Measurements from ENCODE around the gene NOM1.
"Not testable (repeated sequence)": the region's sequence is repeated elsewhere in the genome, so short reads cannot be mapped to it uniquely, and the experiment has no call there.

Gene NOM1, protein sequence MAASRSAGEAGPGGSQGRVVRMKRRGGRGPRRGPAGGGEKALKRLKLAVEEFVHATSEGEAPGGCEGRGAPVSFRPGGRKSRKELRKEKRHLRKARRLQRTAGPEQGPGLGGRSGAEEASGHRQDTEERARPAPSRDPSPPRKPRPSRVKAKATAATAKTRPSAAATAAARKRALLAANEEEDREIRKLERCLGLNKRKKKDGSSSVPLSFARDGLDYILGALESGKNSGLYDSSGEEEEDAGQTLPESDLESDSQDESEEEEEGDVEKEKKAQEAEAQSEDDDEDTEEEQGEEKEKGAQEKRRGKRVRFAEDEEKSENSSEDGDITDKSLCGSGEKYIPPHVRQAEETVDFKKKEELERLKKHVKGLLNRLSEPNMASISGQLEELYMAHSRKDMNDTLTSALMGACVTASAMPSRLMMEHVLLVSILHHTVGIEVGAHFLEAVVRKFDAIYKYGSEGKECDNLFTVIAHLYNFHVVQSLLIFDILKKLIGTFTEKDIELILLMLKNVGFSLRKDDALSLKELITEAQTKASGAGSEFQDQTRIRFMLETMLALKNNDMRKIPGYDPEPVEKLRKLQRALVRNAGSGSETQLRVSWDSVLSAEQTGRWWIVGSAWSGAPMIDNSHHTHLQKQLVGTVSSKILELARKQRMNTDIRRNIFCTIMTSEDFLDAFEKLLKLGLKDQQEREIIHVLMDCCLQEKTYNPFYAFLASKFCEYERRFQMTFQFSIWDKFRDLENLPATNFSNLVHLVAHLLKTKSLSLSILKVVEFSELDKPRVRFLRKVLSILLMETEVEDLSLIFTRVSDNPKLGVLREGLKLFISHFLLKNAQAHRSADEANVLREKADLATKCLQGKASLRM

DNA sequence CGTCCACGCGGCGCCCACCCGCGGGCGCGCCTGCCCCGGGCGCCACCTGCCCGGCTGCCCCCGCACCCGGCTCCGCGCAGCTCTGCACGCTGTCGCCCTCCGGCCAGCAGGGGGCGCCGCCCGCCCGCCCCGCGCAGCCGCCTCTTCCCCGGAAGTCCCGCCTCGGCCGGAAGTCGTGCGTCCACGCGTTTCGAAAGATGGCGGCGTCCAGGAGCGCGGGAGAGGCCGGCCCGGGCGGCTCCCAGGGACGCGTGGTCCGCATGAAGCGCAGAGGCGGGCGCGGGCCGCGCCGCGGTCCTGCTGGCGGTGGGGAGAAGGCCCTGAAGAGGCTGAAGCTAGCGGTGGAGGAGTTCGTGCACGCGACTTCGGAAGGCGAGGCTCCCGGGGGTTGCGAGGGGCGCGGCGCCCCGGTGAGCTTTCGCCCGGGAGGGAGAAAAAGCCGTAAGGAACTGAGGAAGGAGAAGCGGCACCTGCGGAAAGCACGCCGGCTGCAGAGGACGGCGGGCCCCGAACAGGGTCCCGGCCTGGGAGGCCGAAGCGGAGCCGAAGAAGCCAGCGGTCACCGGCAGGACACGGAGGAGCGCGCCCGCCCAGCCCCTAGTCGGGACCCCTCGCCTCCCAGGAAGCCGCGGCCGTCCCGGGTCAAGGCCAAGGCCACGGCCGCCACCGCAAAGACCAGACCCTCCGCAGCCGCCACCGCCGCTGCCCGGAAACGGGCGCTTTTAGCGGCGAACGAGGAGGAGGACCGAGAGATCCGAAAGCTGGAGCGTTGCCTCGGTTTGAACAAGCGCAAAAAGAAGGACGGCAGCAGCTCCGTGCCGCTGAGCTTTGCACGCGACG, at the start of gene NOM1:
TSS of gene NOM1 (plus strand) at position 172 of the 840 bp plus-strand sequence. CDS start at position 198, 26 bp downstream.
- DNase-seq, result peak; percentile 91

DNA sequence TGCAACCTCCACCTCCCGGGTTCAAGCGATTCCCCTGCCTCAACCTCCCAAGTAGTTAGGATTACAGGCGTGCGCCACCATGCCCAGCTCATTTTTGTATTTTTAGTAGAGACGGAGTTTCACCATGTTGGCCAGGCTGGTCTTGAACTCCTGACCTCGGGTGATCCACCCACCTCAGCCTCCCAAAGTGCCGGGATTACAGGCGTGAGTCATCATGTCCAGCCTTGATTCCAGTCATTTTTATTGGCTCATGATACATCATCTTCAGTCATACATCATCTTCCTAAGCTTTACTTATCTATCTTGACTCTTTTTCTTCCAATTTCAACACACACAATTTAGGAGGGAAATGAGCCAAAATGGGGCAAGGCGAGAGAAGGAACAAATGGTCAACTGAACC, 49.4 kb upstream of the NOM1 start:
- not testable (repeated sequence) for DNase-seq

DNA sequence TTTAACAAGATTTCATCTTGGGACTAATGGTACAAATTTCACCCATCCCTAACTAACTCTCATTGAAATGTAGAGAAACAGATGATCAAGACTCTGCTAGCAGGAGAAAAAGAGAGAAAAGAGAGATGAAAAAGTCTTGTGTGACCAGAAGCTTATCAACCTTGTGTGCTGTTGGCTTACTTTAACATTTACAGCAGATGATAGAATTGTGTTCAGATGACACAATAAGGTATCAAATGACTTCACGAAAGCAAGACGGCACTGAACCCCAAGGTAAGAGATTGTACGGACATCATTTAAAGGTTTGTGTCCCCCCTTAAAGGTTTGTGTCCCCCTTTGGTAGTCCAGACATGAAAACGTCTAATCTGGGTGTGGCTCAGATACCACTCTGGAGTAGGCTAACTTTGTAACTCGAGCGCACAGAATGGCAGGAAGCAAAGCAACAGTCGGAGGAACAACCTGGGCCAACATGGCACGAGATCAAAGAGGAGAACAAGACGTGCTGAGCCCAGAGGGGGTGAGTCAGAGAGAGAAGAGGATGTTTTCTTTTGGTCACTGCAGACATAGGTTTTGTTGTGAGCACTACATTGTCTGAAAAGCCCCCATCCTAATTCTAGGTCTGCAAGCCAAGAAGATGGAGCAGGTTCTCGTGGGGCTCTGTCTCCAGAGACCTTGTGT, 46.1 kb upstream of the NOM1 start:
- peak; percentile 25 for DNase-seq

DNA sequence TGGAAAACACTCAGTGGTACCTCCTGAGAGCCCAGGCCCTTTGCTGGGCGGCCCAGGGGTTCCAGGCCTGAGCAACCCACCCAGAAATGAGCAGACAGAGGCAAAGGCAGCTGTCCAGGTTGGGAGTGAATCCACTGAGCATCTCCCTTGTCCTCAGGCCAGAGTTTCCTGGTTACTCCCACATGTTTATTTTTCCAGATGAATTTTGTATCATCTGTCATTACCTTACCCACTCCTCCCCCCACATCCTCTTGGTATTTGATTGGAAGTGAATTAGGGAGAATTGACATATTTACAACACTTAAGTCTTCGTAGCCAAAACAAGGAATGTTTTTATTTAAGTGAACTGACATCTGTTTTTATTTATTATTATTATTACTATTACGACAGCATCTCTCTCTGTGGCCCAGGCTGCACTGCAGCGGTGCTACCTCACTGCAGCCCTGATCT, 43.3 kb upstream of the NOM1 start:
- no peak for DNase-seq

DNA sequence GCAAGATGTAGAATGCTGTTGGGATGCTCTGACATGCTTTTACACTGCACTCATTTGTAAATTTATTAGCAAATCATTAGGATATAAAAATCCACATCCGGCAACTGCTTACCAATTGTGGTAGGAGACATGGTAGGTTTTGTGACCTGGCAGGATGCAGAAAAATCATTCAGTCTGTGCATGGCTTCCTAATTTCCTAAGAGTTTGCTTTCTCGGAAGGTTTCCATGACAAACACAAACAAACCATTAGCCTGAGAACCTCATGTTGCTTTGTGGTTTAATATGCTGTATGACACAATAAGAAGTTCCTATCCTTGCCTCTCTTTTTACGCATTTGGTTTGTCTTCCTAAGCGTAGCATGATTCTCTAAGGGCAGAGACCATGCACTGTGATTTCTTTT, 41.9 kb upstream of the NOM1 start:
- no peak for DNase-seq

DNA sequence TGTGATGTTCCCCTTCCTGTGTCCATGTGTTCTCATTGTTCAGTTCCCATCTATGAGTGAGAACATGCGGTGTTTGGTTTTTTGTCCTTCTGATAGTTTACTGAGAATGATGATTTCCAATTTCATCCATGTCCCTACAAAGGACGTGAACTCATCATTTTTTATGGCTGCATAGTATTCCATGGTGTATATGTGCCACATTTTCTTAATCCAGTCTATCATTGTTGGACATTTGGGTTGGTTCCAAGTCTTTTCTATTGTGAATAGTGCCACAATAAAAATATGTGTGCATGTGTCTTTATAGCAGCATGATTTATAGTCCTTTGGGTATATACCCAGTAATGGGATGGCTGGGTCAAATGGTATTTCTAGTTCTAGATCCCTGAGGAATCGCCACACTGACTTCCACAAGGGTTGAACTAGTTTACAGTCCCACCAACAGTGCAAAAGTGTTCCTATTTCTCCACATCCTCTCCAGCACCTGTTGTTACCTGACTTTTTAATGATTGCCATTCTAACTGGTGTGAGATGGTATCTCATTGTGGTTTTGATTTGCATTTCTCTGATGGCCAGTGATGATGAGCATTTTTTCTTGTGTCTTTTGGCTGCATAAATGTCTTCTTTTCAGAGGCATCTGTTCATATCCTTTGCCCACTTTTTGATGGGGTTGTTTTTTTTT, 39.8 kb upstream of the NOM1 start:
- DNase-seq, result not testable (repeated sequence)

DNA sequence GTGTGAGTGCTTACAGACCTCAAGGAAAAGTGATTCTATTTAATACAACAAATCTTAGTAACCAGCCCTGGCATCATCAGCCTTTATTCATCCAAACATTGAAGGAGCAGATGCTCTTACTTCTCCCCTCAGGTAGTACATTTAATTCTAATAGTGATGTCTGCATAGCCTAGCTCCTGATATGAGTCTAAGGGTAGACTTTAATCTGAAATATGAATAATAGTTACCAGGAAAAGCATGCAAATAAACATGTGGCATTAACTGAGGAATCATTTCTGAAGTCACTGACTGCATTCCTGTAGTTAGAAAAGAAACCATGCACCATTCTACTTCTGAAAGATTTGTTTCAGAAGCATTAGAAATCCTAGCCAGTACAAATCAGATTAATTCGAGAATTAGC, 30.9 kb upstream of the NOM1 start:
- DNase-seq, result no peak

DNA sequence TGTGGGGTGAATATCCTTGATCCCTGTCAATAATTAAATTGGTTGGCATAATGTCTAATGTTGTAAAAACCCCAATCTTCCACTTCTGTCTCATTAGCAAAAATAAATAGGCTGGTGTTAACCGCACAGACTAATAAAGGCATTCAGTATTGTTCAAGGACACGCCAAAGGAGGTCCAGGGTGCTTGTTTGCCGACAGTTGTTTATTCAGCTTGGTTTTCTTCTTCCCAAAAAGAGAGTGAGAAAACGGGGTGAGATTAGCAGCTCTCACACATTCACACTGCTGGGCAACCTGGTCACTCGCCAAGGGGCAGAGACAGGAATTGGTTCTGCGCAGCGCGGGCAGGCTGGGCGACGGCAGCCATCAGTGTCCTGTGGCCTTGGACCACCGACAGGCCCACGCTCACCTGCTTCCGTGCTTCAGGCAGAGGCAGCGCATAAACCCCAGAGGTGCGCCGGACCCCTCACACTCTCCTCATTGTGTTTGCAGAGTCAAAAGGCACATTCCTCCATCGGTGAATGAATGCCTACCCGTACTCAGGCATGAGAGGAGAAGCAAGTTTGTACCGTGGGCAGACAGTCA, 30.3 kb upstream of the NOM1 start:
- no peak for DNase-seq

DNA sequence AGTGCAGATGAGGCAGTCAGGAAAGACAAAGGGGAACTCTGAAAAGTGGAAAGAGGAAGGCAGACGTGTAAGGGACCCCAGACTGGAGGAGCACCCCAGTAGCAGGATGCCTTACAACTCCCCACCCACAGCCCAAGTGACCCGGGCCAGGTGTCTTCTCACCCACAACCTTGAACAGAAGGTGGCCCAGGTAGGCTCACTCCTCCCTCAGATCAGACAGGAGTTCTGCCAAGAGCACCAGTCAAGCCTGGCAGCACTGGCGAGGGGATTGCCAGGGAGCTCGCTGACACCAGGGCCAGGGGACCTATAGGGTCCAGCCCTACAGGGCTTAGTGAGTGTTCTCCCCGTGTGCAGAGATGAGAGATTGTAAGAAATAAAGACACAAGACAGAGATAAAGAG, 29.4 kb upstream of the NOM1 start:
- no peak for DNase-seq

DNA sequence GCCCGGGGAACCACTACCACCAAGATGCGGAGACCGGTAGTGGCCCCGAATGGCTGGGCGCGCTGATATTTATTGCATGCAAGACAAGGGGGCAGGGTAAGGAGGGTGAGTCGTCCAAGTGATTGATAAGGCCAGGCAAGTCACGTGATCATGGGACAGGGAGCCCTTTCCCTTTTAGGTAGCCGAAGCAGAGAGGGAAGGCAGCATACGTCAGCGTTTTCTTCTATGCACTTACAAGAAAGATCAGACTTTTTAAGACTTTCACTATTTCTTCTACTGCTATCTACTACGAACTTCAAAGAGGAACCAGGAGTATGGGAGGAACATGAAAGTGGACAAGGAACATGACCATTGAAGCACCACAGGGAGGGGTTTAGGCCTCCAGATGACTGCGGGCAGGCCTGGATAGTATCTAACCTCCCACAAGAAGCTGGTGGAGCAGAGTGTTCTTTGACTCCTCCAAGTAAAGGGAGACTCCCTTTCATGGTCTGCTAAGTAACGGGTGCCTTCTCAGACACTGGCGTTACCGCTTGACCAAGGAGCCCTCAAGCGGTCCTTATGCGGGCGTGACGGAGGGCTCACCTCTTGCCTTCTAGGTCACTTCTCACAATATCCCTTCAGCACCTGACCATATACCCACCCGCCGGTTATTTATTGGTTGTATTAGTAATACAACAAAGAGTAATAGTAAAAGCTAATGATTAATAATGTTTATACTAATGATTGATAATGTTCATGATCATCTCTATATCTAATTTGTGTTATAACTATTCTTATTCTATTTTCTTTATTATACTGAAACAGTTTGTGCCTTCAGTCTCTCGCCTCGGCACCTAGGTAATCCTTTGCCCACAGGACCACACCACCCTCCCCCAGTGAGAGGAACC, 28.8 kb upstream of the NOM1 start:
- DNase-seq, result not testable (repeated sequence)

DNA sequence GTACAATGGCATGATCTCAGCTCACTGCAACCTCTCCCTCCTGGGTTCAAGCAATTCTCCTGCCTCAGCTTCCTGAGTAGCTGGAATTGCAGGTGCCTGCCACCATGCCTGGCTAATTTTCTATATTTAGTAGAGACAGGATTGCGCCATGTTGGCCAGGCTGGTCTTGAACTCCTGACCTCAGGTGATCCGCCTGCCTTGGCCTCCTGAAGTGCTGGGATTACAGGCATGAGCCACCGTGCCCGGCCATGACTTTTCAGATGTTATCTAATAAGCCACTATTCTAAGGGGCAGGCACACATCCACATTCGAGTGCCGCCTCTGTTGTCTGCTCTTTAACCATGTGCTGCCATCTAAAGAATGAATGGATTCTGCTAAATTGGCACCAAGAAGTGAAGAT, 27.2 kb upstream of the NOM1 start:
- DNase-seq, result not testable (repeated sequence)

DNA sequence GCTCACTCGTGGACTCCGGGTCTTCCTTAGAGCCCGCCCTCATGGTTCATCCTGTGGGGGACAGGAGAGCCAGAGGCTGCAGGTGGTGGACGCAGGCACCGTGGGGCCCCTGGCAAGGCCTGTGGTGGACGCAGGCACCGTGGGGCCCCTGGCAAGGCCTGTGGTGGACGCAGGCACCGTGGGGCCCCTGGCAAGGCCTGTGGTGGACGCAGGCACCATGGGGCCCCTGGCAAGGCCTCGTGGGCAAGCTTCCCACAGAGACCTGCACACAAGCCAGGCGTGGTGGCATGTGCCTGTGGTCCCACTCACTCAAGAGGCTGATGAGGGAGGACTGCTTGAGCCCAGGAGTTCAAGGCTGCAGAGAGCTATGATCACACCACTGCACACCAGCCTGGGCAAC, 23.7 kb upstream of the NOM1 start:
- not testable (repeated sequence) for DNase-seq

DNA sequence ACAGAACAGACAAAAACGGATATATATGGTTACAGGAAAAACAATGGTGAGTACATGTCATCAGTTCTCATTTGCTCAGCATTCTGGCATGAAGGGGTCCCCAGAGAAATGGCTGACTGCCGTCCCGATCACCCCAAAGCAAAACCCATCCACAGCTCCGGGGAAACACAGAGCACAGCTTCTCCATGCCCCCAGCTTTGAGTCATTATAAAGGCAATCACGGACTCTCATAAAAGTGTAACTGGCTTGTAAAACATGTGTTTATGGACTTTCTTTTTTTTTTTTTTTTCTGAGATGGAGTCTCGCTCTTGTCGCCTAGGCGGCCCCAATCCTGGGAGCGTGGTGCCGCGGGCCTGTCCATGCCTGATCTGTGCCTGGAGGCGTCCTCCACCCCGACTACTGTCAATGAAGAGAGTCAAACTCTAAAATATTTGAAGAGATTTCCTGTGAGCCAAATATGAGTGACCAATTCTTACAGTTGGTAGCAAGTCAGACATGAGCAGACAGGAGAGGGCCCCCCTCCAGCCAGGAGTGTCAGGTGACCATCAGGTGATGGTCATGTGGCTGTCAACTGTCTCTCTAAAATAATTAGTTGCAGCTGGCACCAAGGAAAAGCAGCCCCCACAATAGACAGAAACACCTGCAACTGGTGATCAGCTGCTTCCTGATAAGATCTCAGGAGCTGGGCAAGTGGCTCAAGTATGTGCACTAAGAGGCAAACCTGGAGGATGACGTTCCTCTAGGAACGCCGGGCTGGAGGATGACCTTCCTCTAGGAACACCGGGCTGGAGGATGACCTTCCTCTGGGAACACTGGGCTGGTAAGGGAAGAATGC, 21.7 kb upstream of the NOM1 start:
- no peak for DNase-seq

DNA sequence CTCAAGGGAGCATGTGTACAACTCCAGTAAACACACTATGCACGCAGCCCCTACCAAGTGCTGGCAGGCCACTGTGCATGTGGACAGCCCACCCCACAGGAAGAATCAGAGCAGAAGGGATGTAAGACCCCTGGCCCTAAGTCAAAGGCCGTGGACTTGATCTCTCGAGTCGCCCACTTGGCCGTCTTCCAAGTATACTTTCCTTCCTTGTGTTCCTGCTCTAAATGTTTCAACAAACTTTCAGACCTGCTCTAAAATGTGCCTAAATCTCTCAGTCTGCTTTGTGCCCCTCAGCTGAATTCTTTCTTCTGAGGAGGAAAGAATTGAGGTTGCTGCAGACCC, 21.1 kb upstream of the NOM1 start:
- DNase-seq, result no peak

DNA sequence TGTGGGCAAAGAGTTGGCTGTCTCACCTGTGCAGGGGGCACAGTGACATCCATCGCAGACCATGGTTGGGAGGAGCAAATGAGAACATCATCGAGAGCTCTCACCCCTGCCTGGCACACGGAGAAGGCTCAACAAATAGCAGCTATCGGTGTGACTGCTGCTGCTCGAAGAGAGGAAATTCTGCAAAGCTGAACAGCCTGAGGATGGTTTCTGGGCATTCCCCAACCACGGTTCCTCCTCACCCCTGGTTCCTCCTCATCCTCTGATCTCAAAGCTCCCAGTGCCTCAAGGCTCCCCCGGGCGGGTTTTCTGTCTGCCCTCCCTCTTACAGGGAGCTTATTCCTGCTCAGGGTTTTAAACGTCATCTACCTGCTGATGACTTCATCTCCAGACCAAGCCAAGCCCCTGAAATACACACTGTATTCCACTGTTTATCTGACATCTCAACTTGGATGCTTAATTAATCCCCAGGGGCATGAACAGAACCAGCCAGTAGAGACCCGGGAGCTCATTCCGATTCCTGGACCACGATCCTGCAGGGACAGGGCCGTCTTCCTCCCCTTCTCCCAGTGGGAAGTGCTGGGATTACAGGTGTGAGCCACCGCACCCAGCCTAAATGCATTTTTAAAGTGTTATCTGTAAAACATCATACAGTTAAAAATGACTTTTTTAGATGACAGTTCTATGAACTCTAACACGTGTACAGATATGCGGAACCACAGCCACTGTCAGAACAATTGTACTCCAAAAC, 19.5 kb upstream of the NOM1 start:
- peak; percentile 28 for DNase-seq

DNA sequence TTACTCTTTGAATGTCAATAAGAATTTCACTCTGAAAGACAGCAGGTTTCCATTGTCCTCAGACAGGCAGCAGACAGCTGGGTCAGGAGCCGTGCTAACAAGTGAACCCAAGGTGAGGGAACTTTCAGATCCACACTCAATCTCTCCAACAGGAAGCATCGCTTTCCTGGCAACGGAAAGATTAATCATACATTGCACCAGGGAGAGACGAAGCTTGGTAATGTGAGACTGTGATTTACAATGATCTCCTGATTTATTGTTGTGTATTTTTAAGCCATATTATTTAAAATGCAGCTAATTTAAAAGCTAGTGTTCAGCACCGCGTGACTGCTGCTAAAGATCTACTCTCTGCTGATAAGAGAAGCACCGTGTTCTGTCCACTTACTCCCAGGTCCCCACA, 17.5 kb upstream of the NOM1 start:
- DNase-seq, result no peak

DNA sequence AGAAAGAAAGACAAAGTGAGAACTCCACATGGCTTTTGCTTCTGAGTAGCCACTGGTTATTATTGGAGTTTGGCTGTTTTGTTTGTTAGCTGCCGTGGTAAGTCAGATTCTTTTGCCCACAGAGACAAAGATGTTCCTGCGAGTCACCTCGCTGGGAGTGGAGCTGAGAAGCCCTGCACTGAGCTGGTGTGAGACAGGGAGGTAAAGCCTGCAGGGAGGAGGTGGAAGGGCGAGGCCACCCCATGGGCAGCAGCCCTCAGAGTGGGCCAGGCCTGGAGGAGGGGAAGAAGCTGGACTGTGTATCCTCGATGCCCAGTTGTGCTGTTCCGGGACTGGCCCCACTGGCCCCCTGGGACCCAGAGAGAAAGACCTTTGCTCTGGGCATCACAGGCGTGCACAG, 14.3 kb upstream of the NOM1 start:
- DNase-seq, result no peak

DNA sequence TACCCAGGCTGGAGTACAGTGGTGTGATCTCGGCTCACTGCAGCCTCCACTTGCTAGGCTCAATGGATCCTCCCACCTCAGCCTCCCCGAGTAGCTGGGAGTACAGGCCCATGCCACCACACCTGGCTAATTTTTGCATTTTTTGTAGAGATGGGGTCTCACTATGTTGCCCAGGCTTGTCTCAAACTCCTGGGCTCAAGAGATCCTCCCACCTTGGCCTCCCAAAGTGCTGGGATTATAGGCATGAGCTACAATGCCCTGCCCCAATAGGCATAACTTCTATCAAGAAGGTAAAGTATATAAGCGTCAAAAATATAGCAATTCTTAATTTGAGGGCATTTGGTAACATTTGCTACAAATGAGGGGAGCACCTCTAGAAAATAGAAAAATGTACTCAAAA, 12.7 kb upstream of the NOM1 start:
- not testable (repeated sequence) for DNase-seq

Measured in CD4-positive, alpha-beta T cell treated with Interleukin-21 for 1 hour (primary cell).